HG03571 (cell line): ENCODE results near the gene CELA3A.
"Not testable (repeated sequence)": the region's sequence is repeated elsewhere in the genome, so short reads cannot be mapped to it uniquely, and the experiment has no call there.

Experiments
- ATAC-seq: cut with Tn5 transposase; IDR thresholded peaks from one replicate; pipeline ENCODE4 v1.9.1; 2021; ENCODE audit not compliant: unreplicated experiment

The CELA3A gene

DNA sequence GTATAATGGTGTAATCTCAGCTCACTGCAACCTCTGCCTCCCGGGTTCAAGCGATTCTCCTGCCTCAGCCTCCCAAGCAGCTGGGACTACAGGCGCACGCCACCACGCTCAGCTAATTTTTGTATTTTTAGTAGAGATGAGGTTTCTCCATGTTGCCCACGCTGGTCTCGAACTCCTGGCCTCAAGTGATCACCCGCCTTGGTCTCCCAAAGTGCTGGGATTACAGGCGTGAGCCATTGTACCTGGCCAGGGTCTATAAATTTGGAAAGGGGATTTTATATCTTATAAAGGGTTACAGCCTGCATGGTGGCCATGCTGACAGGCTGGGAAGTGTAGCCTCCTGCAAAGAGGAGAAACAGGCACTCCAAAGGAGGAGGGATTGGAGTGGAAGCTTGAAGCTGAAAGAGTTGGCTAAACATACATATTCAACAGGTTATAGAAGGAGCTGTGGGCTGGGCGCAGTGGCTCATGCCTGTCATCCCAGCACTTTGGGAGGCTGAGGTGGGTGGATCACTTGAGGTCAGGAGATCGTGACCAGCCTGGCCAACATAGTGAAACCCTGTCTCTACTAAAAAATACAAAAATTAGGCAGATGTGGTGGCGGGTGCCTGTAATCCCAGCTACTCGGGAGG is 13.2 kb downstream of the CELA3A start:
- not testable (repeated sequence) for ATAC-seq

GRCh38 chr1:22018583-22019559 is 17.4 kb downstream of the CELA3A start:
- peak; percentile 65 for ATAC-seq

GRCh38 chr1:22021061-22021460 is 19.6 kb downstream of the CELA3A start:
- no peak for ATAC-seq

- ATAC-seq: peak; percentile 35
These were observed 23.3 kb downstream of the CELA3A start for GRCh38 chr1:22024485-22025367.

DNA sequence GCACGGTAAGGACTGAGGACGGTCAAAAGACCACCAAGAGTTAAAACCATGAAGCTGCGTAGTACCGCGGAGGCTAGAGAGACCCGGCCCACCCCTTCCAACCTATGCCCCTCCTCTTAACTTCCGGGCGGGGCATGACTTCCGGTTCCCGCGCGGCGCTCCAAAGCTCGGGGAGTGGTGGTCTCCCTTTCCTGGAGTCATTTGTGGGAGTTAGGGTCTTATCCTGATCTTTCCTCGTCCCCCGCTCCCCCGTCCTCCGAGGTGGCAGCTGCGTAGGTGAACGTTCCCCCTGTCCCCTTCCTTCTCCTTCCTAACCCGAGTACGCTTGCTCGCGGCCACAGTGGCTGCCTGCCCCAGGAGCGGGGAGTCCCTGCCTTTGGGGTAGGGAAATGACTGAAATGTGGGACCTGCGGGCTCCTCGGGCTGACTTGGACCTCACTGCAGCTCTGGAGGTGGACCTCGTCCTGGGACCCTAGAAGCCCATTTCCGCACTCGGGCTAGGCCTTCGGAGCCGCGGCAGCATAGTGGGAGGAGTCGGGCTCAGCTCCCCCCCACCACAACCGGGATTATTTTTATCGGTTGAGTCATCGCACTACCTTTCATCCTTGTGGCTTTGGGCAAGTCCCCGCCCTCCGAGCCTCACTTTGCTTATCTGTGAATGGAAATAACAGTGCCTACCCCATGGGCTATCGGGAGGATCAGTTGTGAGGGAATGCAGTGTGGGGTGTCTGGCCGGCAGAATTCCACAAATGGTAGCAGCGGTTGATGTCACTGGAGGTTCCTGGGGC is 24.1 kb downstream of the CELA3A start:
- ATAC-seq: peak; percentile 57

DNA sequence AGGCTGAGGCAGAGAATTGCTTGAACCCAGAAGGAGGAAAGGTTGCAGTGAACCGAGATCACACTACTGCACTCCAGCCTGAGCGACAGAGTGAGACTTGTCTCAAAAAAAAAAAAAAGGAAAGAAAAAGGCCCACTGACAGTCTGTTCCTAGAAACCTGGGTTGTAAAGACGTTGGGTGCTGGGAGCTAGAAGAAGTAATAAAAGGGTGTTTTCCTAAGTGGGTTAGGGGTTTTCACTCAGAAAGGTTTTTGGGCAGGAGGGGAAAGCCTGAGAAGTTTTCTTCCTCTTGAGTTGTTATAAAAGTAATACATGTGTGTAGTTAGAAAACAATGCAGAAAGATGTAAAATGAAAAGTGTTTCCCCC is 25.4 kb downstream of the CELA3A start:
- ATAC-seq: no peak

DNA sequence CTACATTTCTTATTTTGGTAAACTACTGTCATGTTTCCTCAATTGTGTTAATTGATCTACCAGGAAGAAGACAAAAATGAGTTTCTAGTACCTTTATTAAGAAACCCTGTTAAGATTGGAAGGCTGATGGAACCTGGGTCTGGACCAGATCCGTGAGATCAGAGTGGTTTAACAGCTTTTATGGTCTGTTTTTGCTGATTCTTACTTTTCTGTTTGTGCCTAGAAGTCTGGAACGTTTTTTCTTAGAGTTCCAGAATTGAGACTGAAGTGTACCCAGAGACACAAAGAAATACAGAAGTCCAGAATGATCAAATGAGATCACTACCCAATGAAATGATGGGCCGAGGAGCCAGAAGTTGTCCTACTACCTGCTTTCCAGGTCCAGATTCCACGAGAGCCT is 28.6 kb downstream of the CELA3A start:
- ATAC-seq: no peak

DNA sequence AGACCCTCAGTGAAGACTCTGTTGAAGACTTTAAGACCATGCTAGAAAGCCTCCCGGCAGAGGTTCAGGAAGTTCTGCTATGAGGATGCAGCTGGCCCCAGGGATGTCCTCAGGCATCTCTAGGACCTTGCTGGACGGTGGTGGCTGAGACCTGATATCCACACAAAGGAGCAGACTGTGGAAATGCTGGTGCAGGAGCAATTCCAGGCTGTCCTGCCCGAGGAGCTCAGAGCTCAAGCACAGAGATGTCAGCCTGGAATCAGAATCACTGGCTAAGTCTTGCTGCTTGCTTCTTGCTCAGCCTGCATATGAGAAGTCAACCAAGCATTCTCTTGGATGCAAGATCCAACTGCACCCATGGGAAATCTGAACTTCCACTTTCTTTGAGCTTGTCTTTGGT is 29.0 kb downstream of the CELA3A start:
- ATAC-seq: no peak

DNA sequence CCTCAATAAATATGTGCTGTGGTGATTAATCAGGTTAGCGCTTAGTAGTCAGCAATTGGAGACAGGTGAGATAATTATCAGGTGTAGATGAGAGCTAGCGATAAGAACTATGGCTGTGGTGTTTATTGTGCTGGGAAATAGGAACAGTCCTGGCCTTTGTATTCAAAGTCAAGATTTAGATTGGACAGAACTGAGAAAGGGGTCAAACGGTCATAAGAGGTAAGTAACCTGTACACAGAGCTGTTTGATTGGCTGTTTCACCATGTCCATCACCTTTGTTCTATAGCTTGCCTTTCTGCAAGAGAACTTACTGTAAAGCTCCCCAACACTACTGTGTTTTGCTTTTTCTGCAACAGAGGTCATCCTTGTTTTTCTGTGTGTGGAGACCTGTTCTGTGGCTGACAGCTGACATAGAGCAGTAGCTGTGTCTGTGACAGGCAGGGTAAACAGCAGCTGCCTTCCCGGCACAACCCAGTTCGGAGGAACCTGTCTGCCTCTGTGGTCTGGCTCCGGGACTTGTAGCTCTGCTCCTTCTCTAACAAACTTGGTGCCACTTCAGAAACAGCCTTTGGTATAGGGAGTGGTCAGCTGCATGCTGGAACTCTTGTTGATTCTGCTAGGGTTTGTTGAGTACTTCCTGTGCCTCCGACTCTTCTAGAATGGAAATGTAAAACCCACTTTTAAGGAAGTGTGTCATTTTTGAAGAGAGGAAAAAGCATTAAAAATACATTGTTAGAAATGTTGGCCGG is 29.9 kb downstream of the CELA3A start:
- ATAC-seq: no peak

DNA sequence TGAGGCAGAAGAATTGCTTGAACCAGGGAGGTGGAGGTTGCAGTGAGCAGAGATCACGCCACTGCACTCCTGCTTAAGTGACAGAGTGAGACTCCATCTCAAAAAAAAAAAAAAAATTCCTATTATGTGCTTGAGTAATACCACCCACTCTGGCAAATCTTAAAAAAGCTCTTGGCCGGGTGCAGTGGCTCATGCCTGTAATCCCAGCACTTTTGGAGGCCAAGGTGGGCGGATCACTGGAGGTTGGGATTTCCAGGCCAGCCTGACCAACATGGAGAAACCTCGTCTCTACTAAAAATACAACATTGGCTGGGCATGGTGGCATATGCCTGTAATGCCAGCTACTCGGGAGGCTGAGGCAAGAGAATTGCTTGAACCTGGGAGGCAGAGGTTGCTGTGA is 33.4 kb downstream of the CELA3A start:
- ATAC-seq: not testable (repeated sequence)

DNA sequence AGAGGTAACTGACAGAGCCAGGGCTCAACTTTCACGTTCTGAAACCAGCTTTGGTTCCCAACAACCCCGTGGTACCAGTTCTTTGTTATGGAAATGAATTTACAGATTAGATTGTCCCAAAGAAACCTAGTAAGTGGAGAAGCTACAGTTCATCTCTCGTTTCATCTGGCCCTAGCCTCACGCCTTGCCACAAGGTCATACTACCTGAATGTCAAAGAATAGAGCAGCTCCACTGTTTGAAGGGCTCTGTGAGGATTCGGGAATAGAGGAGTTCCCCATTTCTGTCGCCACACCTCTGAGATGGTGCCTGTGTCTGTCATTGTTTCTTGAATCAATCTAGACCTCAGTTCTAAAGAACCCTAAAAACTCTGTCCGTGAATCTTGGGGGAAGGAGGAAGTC is 36.1 kb downstream of the CELA3A start:
- no peak for ATAC-seq

GRCh38 chr1:22038036-22038435 is 36.6 kb downstream of the CELA3A start:
- no peak for ATAC-seq

GRCh38 chr1:22039594-22040285 is 38.3 kb downstream of the CELA3A start:
- ATAC-seq: peak; percentile 96

- no peak for ATAC-seq
These were observed 38.8 kb downstream of the CELA3A start for GRCh38 chr1:22040286-22040623.

GRCh38 chr1:22041505-22041904 is 40.0 kb downstream of the CELA3A start:
- no peak for ATAC-seq

- ATAC-seq: no peak
These were observed 41.8 kb downstream of the CELA3A start for GRCh38 chr1:22043198-22043769.

- no peak for ATAC-seq
These were observed 43.4 kb downstream of the CELA3A start for GRCh38 chr1:22044690-22045420.

DNA sequence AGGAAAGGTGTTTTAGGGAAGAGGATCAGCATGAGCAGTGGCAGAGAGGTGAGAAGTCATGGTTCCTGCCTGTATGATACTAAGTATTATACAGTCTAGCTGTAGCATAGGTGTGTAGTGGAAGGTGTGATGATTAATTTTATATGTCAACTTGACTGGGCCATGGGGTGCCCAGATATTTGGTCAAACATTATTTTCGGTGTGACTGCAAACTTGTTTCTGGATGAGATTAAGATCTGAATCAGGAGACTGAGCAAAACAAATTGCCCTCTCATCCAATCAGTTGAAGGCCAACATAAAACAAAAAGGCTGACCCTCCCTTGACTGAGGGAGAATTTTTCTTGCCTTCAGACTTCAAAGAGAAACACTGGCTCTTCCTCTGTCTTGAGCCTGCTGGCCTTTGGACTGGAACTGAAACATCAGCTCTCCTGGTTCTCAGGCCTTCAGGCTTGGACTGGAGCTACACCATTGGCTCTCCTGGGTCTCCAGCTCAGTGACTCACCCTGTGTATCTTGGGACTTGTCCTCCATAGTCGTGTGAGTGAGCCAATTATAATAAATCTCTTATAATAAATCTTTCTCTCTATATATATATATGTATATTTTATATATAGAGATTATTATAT is 44.3 kb downstream of the CELA3A start:
- ATAC-seq: no peak
